HepG2 (cell line): ENCODE results near the gene FANCE. TPM values are rescaled to one million over a fixed set of nuclear protein-coding genes. Genes with fewer than 3 reads are reported as not detected.

Experiments used
- ATAC-seq: fragments of 200-7000 bp; cut with Tn5 transposase; 3 replicates; pipeline ENCODE4 v1.9.1; 2020; ENCODE audit warnings: mild to moderate bottlenecking, moderate library complexity
- BruUV-seq: library from RNA; stranded (reverse); fragments of 400-500 nt; replicated peaks from 2 replicates; lab custom pipeline; 2021; lab: Mats Ljungman, UMichigan
- CTCF ChIA-PET: fragments of 300-600 bp; formaldehyde crosslinking; extraction: SDS; loops from one replicate; lab custom pipeline; 2021; ENCODE audit warnings: low total read pairs, inconsistent platforms, low intra/inter-chr PET ratio; lab: Yijun Ruan, JAX
- POLR2A ChIA-PET: fragments of 350-600 bp; sonication (Branson Sonifier 250); formaldehyde crosslinking; loops from one replicate; lab custom pipeline; 2020; ENCODE audit warnings: antibody characterized with exemption, inconsistent platforms; lab: Yijun Ruan, JAX
- DNase-seq: peaks from one replicate; pipeline ENCODE4 v3.0.0-alpha.2; 2015; ENCODE audit warnings: low spot score
- FAIRE-seq: peaks from 3 replicates; lab custom pipeline; 2011; peaks lifted over from hg19 to GRCh38; lab: Jason Lieb, UNC
- H2AFZ ChIP-seq: one replicate; pipeline ENCODE4 v1.6.1; 2011; ENCODE audit warnings: low read length, inconsistent platforms
- H3K27ac ChIP-seq: fragments of 300-600 bp; 3 replicates; pipeline ENCODE4 v1.8.0; 2011; ENCODE audit warnings: mixed run types, mild to moderate bottlenecking, mixed read lengths, low read length, inconsistent platforms; ENCODE audit not compliant: insufficient read depth; ENCODE audit errors: extremely low read length
- H3K27me3 ChIP-seq, 2 experiments: fragments of 200-600 bp in 1 of 2; 2 replicates in 1 of 2; 3 replicates in 1 of 2; pipeline versions ENCODE4 v1.6.0 to v1.8.0; 2011; ENCODE audit warnings: low read length in 2 of 2, mild to moderate bottlenecking in 2 of 2, moderate library complexity in 2 of 2, inconsistent platforms in 1 of 2; ENCODE audit not compliant: insufficient read depth in 2 of 2, control insufficient read depth in 1 of 2
- H3K36me3 ChIP-seq, 2 experiments: fragments of 200-600 bp in 1 of 2; replicated peaks in 1 of 2; 2 replicates in 1 of 2; 3 replicates in 1 of 2; pipeline versions ENCODE4 v1.5.1 to v1.8.0; 2011; ENCODE audit warnings: low read length in 2 of 2, inconsistent platforms in 1 of 2; ENCODE audit not compliant: insufficient read depth in 2 of 2, control insufficient read depth in 1 of 2
- H3K4me1 ChIP-seq: 2 replicates; pipeline ENCODE4 v1.5.1; 2012; ENCODE audit warnings: low read length, inconsistent platforms; ENCODE audit not compliant: insufficient read depth
- H3K4me2 ChIP-seq: 2 replicates; pipeline ENCODE4 v1.6.0; 2011; ENCODE audit warnings: low read depth, low read length, inconsistent platforms
- H3K4me3 ChIP-seq, 3 experiments: fragments of 200-600 bp in 1 of 3; sonication (generic), shearing (Covaris generic) in 1 of 3; replicated peaks in 1 of 3; 2 replicates each; pipeline ENCODE4 v1.5.1; 2011 to 2016; ENCODE audit warnings: low read length in 3 of 3, inconsistent platforms in 2 of 3, low read depth in 2 of 3, mild to moderate bottlenecking in 2 of 3, control low read depth in 1 of 3, mixed read lengths in 1 of 3; ENCODE audit not compliant: insufficient read depth in 1 of 3
- H3K79me2 ChIP-seq: one replicate; pipeline ENCODE4 v1.6.1; 2011; ENCODE audit warnings: low read length, inconsistent platforms; ENCODE audit not compliant: insufficient read depth
- H3K9ac ChIP-seq: 2 replicates; pipeline ENCODE4 v1.6.0; 2011; ENCODE audit warnings: mild to moderate bottlenecking, low read depth, low read length, inconsistent platforms; ENCODE audit not compliant: insufficient read depth
- H3K9me3 ChIP-seq: 2 replicates; pipeline ENCODE4 v1.5.1; 2012; ENCODE audit warnings: mild to moderate bottlenecking, low read length
- H4K20me1 ChIP-seq: 2 replicates; pipeline ENCODE4 v1.6.0; 2011; ENCODE audit warnings: inconsistent platforms, mild to moderate bottlenecking, low read length, moderate library complexity; ENCODE audit not compliant: insufficient read depth
- AHR ChIP-seq: IDR thresholded peaks from 2 replicates; pipeline ENCODE4 v1.6.1; 2018; ENCODE audit warnings: missing genetic modification reagents, missing compliant biosample characterization
- NFRKB ChIP-seq: fragments of 450-650 bp; IDR thresholded peaks from 2 replicates; pipeline ENCODE4 v1.6.1; 2017
- RBM22 ChIP-seq: fragments of 200-400 bp; formaldehyde crosslinking; optimal IDR thresholded peaks from 2 replicates; pipeline ENCODE3; 2017; ENCODE audit warnings: mild to moderate bottlenecking, low read length, moderate library complexity
- ZNF549 ChIP-seq: sonication (generic); formaldehyde crosslinking; IDR thresholded peaks from 2 replicates; pipeline ENCODE4 v1.5.0; 2020; ENCODE audit warnings: missing genetic modification reagents
- ZSCAN30 ChIP-seq: sonication (generic); formaldehyde crosslinking; IDR thresholded peaks from 2 replicates; pipeline ENCODE4 v1.5.0; 2020; ENCODE audit warnings: mild to moderate bottlenecking, missing genetic modification reagents
- WGBS: methylation state at CpG from one replicate; pipeline ENCODE4 v1.1.6; 2017; ENCODE audit warnings: low lambda C conversion rate; 5-methylcytosine and 5-hydroxymethylcytosine counted together
- in situ Hi-C: cut with HindIII; loops from 2 replicates; pipeline ENCODE4 v1.10.0; 2017; ENCODE audit warnings: low pct_unique_long_range_greater_than_20kb; ENCODE audit not compliant: extremely low pct_ligation_motif_present
- intact Hi-C: fragments of 100-400 bp; cut with micrococcal nuclease; formaldehyde crosslinking; loops from one replicate; pipeline ENCODE4 v1.10.0; 2022; ENCODE audit not compliant: unreplicated experiment
- polyA plus RNA-seq, 8 experiments: library from polyadenylated mRNA; depleted of rRNA in 3 of 8; stranded (reverse) in 7 of 8; unstranded in 1 of 8; fragments of >200 nt; fragmentation: Illumina TruSeq in 4 of 8; extraction: Trizol in 4 of 8; gene quantifications; 2 replicates each; pipeline versions ENCODE4 v1.2.1 to v1.2.3, GENCODE V29; 2011 to 2016; ENCODE audit warnings: low read depth in 4 of 8, missing spikeins in 1 of 8, mixed read lengths in 1 of 8; ENCODE audit not compliant: insufficient read depth in 1 of 8
- total RNA-seq, 5 experiments: library from RNA; depleted of rRNA; stranded (reverse); fragments of >200 nt; fragmentation: Illumina TruSeq; extraction: Trizol; gene quantifications; 2 replicates each; pipeline ENCODE4 v1.2.3, GENCODE V29; 2016; ENCODE audit warnings: low read depth in 1 of 5
- TF ChIP-seq, protein P1 (sequence below): sonication (generic); formaldehyde crosslinking; IDR thresholded peaks from 2 replicates; pipeline ENCODE4 v1.8.1; 2023; ENCODE audit warnings: missing genetic modification reagents, inconsistent platforms, borderline replicate concordance
- TF ChIP-seq, protein P2 (sequence below): sonication (generic); formaldehyde crosslinking; IDR thresholded peaks from 2 replicates; pipeline ENCODE4 v1.8.1; 2023; ENCODE audit warnings: mild to moderate bottlenecking, missing genetic modification reagents, borderline replicate concordance
- TF ChIP-seq, protein P3 (sequence below): sonication (generic); formaldehyde crosslinking; IDR thresholded peaks from 2 replicates; pipeline ENCODE4 v1.4.0; 2020; ENCODE audit warnings: missing genetic modification reagents, borderline replicate concordance
- TF ChIP-seq, protein P4 (sequence below): IDR thresholded peaks from 2 replicates; pipeline ENCODE4 v1.6.1; 2018; ENCODE audit warnings: missing genetic modification reagents, mild to moderate bottlenecking, missing compliant biosample characterization

FANCE gene
- total and polyA plus RNA-seq, 2 of the 13 experiments (the other 11 are each of a cell fraction or from before 2014, with no cell fraction given): 7.1 to 11.2 TPM

DNA sequence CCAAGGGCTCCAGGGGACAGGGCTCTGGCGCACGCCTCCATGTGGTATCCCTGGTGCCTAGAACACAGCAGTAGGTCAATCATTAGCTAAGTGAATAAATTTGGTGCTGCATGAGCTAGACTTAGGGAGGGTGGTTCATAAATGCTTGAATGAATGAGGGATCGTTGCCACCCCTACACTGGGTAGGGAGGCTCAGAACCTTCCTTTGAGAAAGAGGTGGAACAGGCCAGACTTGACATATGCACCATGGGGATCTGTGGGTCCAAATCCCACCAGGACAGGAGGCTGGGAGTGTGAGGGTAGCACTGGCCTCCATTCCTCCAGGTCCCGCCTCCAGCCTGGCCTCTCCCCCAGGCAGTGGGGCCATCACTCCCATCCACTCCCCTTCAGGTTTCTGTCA, 30.9 kb downstream of the FANCE start:
- DNase-seq: no peak
- H3K4me3 ChIP-seq: no peak overlapping the region
- intact Hi-C loops: no loop called here
- no peak for FAIRE-seq
- TSS peak; percentile 21 for BruUV-seq
- no peak for ATAC-seq
- in situ Hi-C loops: no loop called here
- H3K79me2 ChIP-seq: no peaks in the 10 kb centered on the region
- no peaks in the 10 kb centered on the region for H3K27me3 ChIP-seq
- H3K9me3 ChIP-seq: no peaks in the 10 kb centered on the region
- no peak overlapping the region for H3K27ac ChIP-seq
- POLR2A ChIA-PET: interaction anchor here (1.0 to 1.9 kb wide), 2 partner anchors 11 to 14 kb away, joined by 3 to 5 read pairs; partner anchors contain the start of gene TEAD3
- CTCF ChIA-PET: no interaction called here
- TF ChIP-seq RBM22: peak; percentile 63
- TF ChIP-seq, protein P1, sequence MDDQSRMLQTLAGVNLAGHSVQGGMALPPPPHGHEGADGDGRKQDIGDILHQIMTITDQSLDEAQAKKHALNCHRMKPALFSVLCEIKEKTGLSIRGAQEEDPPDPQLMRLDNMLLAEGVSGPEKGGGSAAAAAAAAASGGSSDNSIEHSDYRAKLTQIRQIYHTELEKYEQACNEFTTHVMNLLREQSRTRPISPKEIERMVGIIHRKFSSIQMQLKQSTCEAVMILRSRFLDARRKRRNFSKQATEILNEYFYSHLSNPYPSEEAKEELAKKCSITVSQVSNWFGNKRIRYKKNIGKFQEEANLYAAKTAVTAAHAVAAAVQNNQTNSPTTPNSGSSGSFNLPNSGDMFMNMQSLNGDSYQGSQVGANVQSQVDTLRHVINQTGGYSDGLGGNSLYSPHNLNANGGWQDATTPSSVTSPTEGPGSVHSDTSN: no peak
- H3K36me3 ChIP-seq: peaks cover 14 to 68% of the 10 kb centered on the region in 2 experiments
- H4K20me1 ChIP-seq: peaks cover 14% of the 10 kb centered on the region; the same call in 1 of the 2 replicates
- H2AFZ ChIP-seq: no peak overlapping the region
- H3K4me1 ChIP-seq: no peaks in the 10 kb centered on the region
- no peak overlapping the region for H3K4me2 ChIP-seq
- no peak overlapping the region for H3K9ac ChIP-seq
- WGBS: 94% methylated on average over 4 of the region's 4 CpGs

DNA sequence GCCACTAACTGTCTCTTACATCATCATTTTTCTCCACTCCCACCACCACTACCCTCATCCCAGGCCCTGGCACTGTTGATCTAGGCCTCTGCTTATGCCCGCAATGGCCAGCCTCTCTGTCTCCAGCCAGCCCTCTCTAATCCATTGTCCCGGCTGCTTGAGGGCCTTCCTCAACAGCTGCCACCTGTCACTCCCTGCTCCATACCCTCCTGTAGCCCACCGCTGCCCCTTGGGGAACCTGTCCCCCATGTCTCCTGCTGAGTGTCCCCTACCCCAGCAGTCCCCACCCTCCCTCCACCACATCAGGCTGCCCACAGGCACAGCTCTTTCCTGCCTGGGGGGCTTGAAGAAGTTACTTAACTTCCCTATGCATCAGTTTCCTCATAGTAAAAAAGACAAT, 31.4 kb downstream of the FANCE start:
- no TSS peak for BruUV-seq
- TF ChIP-seq, protein P2, sequence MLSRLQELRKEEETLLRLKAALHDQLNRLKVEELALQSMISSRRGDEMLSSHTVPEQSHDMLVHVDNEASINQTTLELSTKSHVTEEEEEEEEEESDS: no peak
- TF ChIP-seq ZNF549 (CRISPR knock-in tag) (no peak), AHR (CRISPR knock-in tag) (no peak), ZSCAN30 (no peak), NFRKB (no peak)
- TF ChIP-seq, protein P3, sequence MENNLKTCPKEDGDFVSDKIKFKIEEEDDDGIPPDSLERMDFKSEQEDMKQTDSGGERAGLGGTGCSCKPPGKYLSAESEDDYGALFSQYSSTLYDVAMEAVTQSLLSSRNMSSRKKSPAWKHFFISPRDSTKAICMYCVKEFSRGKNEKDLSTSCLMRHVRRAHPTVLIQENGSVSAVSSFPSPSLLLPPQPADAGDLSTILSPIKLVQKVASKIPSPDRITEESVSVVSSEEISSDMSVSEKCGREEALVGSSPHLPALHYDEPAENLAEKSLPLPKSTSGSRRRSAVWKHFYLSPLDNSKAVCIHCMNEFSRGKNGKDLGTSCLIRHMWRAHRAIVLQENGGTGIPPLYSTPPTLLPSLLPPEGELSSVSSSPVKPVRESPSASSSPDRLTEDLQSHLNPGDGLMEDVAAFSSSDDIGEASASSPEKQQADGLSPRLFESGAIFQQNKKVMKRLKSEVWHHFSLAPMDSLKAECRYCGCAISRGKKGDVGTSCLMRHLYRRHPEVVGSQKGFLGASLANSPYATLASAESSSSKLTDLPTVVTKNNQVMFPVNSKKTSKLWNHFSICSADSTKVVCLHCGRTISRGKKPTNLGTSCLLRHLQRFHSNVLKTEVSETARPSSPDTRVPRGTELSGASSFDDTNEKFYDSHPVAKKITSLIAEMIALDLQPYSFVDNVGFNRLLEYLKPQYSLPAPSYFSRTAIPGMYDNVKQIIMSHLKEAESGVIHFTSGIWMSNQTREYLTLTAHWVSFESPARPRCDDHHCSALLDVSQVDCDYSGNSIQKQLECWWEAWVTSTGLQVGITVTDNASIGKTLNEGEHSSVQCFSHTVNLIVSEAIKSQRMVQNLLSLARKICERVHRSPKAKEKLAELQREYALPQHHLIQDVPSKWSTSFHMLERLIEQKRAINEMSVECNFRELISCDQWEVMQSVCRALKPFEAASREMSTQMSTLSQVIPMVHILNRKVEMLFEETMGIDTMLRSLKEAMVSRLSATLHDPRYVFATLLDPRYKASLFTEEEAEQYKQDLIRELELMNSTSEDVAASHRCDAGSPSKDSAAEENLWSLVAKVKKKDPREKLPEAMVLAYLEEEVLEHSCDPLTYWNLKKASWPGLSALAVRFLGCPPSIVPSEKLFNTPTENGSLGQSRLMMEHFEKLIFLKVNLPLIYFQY (CRISPR knock-in tag): no peak
- TF ChIP-seq, protein P4, sequence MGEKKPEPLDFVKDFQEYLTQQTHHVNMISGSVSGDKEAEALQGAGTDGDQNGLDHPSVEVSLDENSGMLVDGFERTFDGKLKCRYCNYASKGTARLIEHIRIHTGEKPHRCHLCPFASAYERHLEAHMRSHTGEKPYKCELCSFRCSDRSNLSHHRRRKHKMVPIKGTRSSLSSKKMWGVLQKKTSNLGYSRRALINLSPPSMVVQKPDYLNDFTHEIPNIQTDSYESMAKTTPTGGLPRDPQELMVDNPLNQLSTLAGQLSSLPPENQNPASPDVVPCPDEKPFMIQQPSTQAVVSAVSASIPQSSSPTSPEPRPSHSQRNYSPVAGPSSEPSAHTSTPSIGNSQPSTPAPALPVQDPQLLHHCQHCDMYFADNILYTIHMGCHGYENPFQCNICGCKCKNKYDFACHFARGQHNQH: no peak

More for the DNA sequence above, 31.4 kb downstream of the FANCE start:
- no peak overlapping the region for H3K4me2 ChIP-seq
- ChIA-PET POLR2A (interaction anchor here (1.0 to 1.9 kb wide), 2 partner anchors 12 to 13 kb away, joined by 3 to 5 read pairs; partner anchors contain the start of gene TEAD3), CTCF (no interaction called here)
- H2AFZ ChIP-seq: no peak overlapping the region
- FAIRE-seq (no peak), ATAC-seq (no peak), DNase-seq (no peak)
- 97% methylated on average over 3 of the region's 3 CpGs for WGBS
- H4K20me1 ChIP-seq: peaks cover 17% of the 10 kb centered on the region; the same call in 1 of the 2 replicates
- H3K9ac ChIP-seq: no peak overlapping the region
- H3K79me2 ChIP-seq: peaks cover 2% of the 10 kb centered on the region
- in situ Hi-C loops: no loop called here
- H3K4me1 ChIP-seq: no peaks in the 10 kb centered on the region
- H3K9me3 ChIP-seq: no peaks in the 10 kb centered on the region
- no peak overlapping the region for H3K27ac ChIP-seq
- intact Hi-C loops: no loop called here
- no peak overlapping the region for H3K4me3 ChIP-seq
- H3K27me3 ChIP-seq: no peaks in the 10 kb centered on the region
- peaks cover 14 to 64% of the 10 kb centered on the region in 2 experiments for H3K36me3 ChIP-seq
